ENCODE measurements around the gene GAB2.

DNA sequence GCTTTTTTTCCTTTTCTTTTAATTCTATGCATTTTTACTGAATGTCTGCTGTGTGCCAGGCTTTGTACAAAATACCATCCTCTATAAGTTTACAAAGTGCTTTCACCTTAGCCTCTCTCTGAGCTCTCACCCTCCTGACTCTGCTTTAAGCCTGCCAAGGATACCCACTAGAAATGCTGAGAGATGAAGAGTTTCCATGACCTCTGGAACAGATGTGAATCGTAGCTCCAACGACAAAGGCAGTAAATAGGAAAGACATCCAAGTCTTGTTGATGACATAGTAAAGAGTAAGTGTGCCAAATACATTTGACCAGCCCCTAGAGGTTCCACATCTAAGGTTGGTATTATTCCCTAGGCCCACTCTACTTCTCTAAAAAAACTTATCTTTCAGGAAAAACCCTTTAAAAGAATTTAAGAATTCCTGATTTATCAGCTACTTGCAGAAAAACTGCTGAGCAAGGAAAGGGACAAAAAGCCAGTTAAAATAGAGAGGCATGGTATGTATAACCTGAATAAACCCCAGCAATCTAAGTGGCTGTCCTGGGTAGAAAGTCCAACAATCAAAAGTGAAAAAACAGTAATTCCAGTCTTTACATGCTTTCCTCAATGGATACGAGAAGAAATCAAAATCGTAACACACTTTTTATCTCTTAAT lies 45.4 kb downstream of the GAB2 start:
- no peak for TF ChIP-seq EZH2 (IDR thresholded peaks at IDR 0.05; ENCODE audit: borderline replicate concordance, low read depth, low read length, severe bottlenecking)
- TF ChIP-seq, protein P1, sequence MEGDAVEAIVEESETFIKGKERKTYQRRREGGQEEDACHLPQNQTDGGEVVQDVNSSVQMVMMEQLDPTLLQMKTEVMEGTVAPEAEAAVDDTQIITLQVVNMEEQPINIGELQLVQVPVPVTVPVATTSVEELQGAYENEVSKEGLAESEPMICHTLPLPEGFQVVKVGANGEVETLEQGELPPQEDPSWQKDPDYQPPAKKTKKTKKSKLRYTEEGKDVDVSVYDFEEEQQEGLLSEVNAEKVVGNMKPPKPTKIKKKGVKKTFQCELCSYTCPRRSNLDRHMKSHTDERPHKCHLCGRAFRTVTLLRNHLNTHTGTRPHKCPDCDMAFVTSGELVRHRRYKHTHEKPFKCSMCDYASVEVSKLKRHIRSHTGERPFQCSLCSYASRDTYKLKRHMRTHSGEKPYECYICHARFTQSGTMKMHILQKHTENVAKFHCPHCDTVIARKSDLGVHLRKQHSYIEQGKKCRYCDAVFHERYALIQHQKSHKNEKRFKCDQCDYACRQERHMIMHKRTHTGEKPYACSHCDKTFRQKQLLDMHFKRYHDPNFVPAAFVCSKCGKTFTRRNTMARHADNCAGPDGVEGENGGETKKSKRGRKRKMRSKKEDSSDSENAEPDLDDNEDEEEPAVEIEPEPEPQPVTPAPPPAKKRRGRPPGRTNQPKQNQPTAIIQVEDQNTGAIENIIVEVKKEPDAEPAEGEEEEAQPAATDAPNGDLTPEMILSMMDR (IDR thresholded peaks at IDR 0.05; ENCODE audit: borderline replicate concordance, extremely low read depth, low read length, poor library complexity, severe bottlenecking) = no peak

Measured in DND-41 (cell line).